Gastroesophageal sphincter (tissue), 3 donors: ENCODE measurements around the gene PVALB.

Source experiments
- EP300 ChIP-seq: sonication (generic); formaldehyde crosslinking; IDR thresholded peaks from one replicate; pipeline ENCODE4 v1.6.1; 2017; ENCODE audit warnings: antibody characterized with exemption, mild to moderate bottlenecking
- POLR2AphosphoS5 ChIP-seq: sonication (generic); formaldehyde crosslinking; IDR thresholded peaks from one replicate; pipeline ENCODE4 v1.6.1; 2017; ENCODE audit warnings: antibody characterized with exemption
- TF ChIP-seq, protein P1 (sequence below), 4 experiments: fragments of 200-600 bp in 2 of 4; fragments of 450-650 bp in 2 of 4; sonication (generic) in 1 of 4; IDR thresholded peaks; one replicate each; pipeline ENCODE4 v1.5.1; 2017 to 2019; ENCODE audit warnings: antibody characterized with exemption in 4 of 4, mild to moderate bottlenecking in 2 of 4, moderate library complexity in 2 of 4

DNA sequence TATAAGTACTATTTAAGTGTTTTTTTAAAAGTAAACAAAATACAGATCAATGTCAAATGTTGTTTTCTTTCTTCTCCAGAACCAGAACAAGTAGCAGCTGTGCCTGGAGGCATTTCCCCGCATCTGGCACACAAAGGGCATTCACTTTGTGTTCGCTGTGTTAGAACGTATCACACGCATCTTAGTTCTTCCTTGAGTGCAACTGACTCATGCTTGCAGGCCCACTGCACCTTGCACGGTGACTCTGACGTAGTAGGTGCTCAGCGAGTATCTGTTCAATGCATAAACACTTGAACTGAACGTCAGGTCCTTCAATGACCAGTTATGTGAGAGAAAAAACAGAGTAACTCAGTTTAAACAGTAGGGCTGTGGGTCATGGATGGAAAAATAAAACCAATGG is 44.4 kb downstream of the PVALB start:
- TF ChIP-seq, protein P1, sequence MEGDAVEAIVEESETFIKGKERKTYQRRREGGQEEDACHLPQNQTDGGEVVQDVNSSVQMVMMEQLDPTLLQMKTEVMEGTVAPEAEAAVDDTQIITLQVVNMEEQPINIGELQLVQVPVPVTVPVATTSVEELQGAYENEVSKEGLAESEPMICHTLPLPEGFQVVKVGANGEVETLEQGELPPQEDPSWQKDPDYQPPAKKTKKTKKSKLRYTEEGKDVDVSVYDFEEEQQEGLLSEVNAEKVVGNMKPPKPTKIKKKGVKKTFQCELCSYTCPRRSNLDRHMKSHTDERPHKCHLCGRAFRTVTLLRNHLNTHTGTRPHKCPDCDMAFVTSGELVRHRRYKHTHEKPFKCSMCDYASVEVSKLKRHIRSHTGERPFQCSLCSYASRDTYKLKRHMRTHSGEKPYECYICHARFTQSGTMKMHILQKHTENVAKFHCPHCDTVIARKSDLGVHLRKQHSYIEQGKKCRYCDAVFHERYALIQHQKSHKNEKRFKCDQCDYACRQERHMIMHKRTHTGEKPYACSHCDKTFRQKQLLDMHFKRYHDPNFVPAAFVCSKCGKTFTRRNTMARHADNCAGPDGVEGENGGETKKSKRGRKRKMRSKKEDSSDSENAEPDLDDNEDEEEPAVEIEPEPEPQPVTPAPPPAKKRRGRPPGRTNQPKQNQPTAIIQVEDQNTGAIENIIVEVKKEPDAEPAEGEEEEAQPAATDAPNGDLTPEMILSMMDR (IDR thresholded peaks at IDR 0.05) = no peak
- TF ChIP-seq POLR2AphosphoS5 = no peak
- TF ChIP-seq EP300 = no peak
